GM12878 (cell line): ENCODE data around the gene WDR19. TPM values are rescaled to one million over a fixed set of nuclear protein-coding genes. Genes with fewer than 3 reads are reported as not detected.

Source experiments
- ATAC-seq: fragments of 200-7000 bp; cut with Tn5 transposase; 3 replicates; pipeline ENCODE4 v1.9.1; 2020; ENCODE audit warnings: mild to moderate bottlenecking, moderate library complexity
- BruUV-seq: library from RNA; stranded (reverse); fragments of 400-500 nt; replicated peaks from 2 replicates; lab custom pipeline; 2021; lab: Mats Ljungman, UMichigan
- CTCF ChIA-PET: fragments of 300-600 bp; sonication (Branson Sonifier 250); formaldehyde crosslinking; extraction: SDS; loops from one replicate; lab custom pipeline; 2021; ENCODE audit warnings: inconsistent platforms; lab: Yijun Ruan, JAX
- POLR2A ChIA-PET: fragments of 350-600 bp; formaldehyde crosslinking; extraction: SDS; loops from one replicate; lab custom pipeline; 2021; ENCODE audit warnings: inconsistent platforms; lab: Charles Lee
- RAD21 ChIA-PET: fragments of 300-600 bp; sonication (Branson Sonifier 250); formaldehyde crosslinking; loops from one replicate; lab custom pipeline; 2023; ENCODE audit warnings: antibody characterized with exemption; ENCODE audit not compliant: unreplicated experiment; lab: Charles Lee
- SMC1A ChIA-PET: fragments of 300-600 bp; sonication (Branson Sonifier 250); formaldehyde crosslinking; loops from one replicate; lab custom pipeline; 2023; ENCODE audit not compliant: unreplicated experiment, uncharacterized antibody; lab: Charles Lee
- DNase-seq: peaks from one replicate; pipeline ENCODE4 v3.0.0-alpha.2; 2011; ENCODE audit warnings: low read depth, low spot score
- FAIRE-seq: peaks from 3 replicates; lab custom pipeline; 2011; peaks lifted over from hg19 to GRCh38; lab: Jason Lieb, UNC
- H2AFZ ChIP-seq: 2 replicates; pipeline ENCODE4 v1.6.0; 2011; ENCODE audit warnings: low read depth, low read length, control low read depth; ENCODE audit not compliant: control insufficient read depth
- H3K27ac ChIP-seq: 2 replicates; pipeline ENCODE4 v1.5.1; 2011; ENCODE audit warnings: control low read depth; ENCODE audit not compliant: control insufficient read depth, insufficient read depth
- H3K27me3 ChIP-seq, 2 experiments: replicated peaks in 1 of 2; 2 replicates each; pipeline versions ENCODE4 v1.6.0 to v1.6.1; 2011; ENCODE audit warnings: low read length in 1 of 2; ENCODE audit not compliant: control insufficient read depth in 2 of 2, insufficient read depth in 2 of 2
- H3K36me3 ChIP-seq, 2 experiments: 2 replicates each; pipeline ENCODE4 v1.5.1; 2011; ENCODE audit warnings: low read length in 1 of 2; ENCODE audit not compliant: control insufficient read depth in 2 of 2, insufficient read depth in 2 of 2
- H3K4me1 ChIP-seq: 2 replicates; pipeline ENCODE4 v1.6.1; 2011; ENCODE audit warnings: mild to moderate bottlenecking, low read length, moderate library complexity, mixed read lengths; ENCODE audit not compliant: control insufficient read depth, insufficient read depth
- H3K4me2 ChIP-seq: 2 replicates; pipeline ENCODE4 v1.6.0; 2011; ENCODE audit warnings: control low read depth; ENCODE audit not compliant: control insufficient read depth, insufficient read depth
- H3K4me3 ChIP-seq: fragments of 200-600 bp; sonication (generic); 2 replicates; pipeline ENCODE4 v1.5.1; 2016
- H3K79me2 ChIP-seq: 2 replicates; pipeline ENCODE4 v1.6.0; 2011; ENCODE audit warnings: low read length; ENCODE audit not compliant: control insufficient read depth, insufficient read depth
- H3K9ac ChIP-seq: 2 replicates; pipeline ENCODE4 v1.8.0; 2011; ENCODE audit warnings: low read length, control low read depth, mixed read lengths; ENCODE audit not compliant: control insufficient read depth, insufficient read depth
- H3K9me3 ChIP-seq: replicated peaks from 3 replicates; pipeline ENCODE4 v1.5.1; 2011; ENCODE audit warnings: mild to moderate bottlenecking, low read length; ENCODE audit not compliant: control insufficient read depth, insufficient read depth
- H4K20me1 ChIP-seq: 2 replicates; pipeline ENCODE4 v1.6.0; 2011; ENCODE audit not compliant: control insufficient read depth, insufficient read depth
- ELK1 ChIP-seq: IDR thresholded peaks from 2 replicates; pipeline ENCODE4 v1.6.1; 2012; ENCODE audit warnings: low read depth, low read length, improper control_type of control experiment
- FOXM1 ChIP-seq: IDR thresholded peaks from 2 replicates; pipeline ENCODE4 v1.6.1; 2012; ENCODE audit warnings: low read depth, mild to moderate bottlenecking, inconsistent platforms, low read length, moderate library complexity
- GATAD2B ChIP-seq: fragments of 450-650 bp; conservative IDR thresholded peaks from 2 replicates; pipeline ENCODE4 v1.6.1; 2017; ENCODE audit warnings: low read depth, mild to moderate bottlenecking, moderate library complexity
- HDAC6 ChIP-seq: fragments of 200-600 bp; sonication (generic); IDR thresholded peaks from one replicate; pipeline ENCODE4 v1.8.0; 2017; ENCODE audit warnings: antibody characterized with exemption; ENCODE audit not compliant: unreplicated experiment
- NR2C2 ChIP-seq: IDR thresholded peaks from 2 replicates; pipeline ENCODE4 v1.6.1; 2011; ENCODE audit warnings: borderline replicate concordance, low read depth; ENCODE audit not compliant: control insufficient read depth, insufficient read length
- RCOR1 ChIP-seq: conservative IDR thresholded peaks from 2 replicates; pipeline ENCODE4 v1.6.1; 2012; ENCODE audit warnings: low read depth, low read length, improper control_type of control experiment
- ZSCAN29 ChIP-seq: fragments of 450-650 bp; IDR thresholded peaks from 2 replicates; pipeline ENCODE4 v1.6.1; 2017; ENCODE audit warnings: mild to moderate bottlenecking, moderate library complexity
- WGBS: methylation state at CpG from one replicate; pipeline ENCODE4 v1.1.6; 2016; ENCODE audit warnings: low lambda C conversion rate; ENCODE audit not compliant: insufficient replicate concordance, insufficient coverage; ENCODE audit errors: missing lambda C conversion rate; 5-methylcytosine and 5-hydroxymethylcytosine counted together
- in situ Hi-C: fragments of 300-500 bp; cut with MboI; formaldehyde crosslinking; loops from 9 replicates; pipeline ENCODE4 v1.14.3; 2018; ENCODE audit warnings: mixed read lengths
- intact Hi-C: fragments of 100-400 bp; cut with micrococcal nuclease; formaldehyde crosslinking; loops from one replicate; pipeline ENCODE4 v1.14.2; 2022; ENCODE audit not compliant: unreplicated experiment
- polyA plus RNA-seq, 11 experiments: library from polyadenylated mRNA; depleted of rRNA in 4 of 11; unstranded in 6 of 11; stranded (reverse) in 5 of 11; fragments of >200 nt; fragmentation: Nextera tagmentation in 4 of 11; fragmentation: Illumina TruSeq in 1 of 11; extraction: Ambion mirVana in 4 of 11; extraction: Trizol in 1 of 11; gene quantifications; 1 replicate in 1 of 11; 2 replicates in 10 of 11; pipeline versions ENCODE4 v1.2.1 to v1.2.3, GENCODE V29; 2011 to 2016; ENCODE audit warnings: inconsistent platforms in 2 of 11, missing spikeins in 2 of 11, low read depth in 1 of 11
- total RNA-seq, 4 experiments: library from RNA; depleted of rRNA in 3 of 4; stranded (reverse); fragments of >200 nt in 3 of 4; fragmentation: Illumina TruSeq in 1 of 4; extraction: Trizol in 1 of 4; gene quantifications; 2 replicates each; pipeline versions ENCODE4 v1.2.1 to v1.2.3, GENCODE V29; 2013 to 2021

Gene WDR19
- total and polyA plus RNA-seq, 10 of the 15 experiments (the other 5 are each of a cell fraction or from before 2014, with no cell fraction given) = 3.5 to 15.4 (median 7.3) TPM

- in situ Hi-C loops (no loop called here), intact Hi-C loops (no loop called here)
- no peak overlapping the region for H3K27ac ChIP-seq
- H4K20me1 ChIP-seq = no peaks in the 10 kb centered on the region
- H3K36me3 ChIP-seq = peaks cover 15 to 33% of the 10 kb centered on the region in 2 experiments; a peak in 3 of 4 replicates
- H2AFZ ChIP-seq = no peak overlapping the region
- H3K79me2 ChIP-seq = no peaks in the 10 kb centered on the region
- no peaks in the 10 kb centered on the region for H3K4me1 ChIP-seq
- H3K9ac ChIP-seq = no peak overlapping the region
- TF ChIP-seq ZSCAN29 (no peak), GATAD2B (no peak), ELK1 (no peak), NR2C2 (no peak), RCOR1 (no peak), FOXM1 (no peak), HDAC6 (no peak)
- H3K4me2 ChIP-seq = no peak overlapping the region
- CTCF ChIA-PET = no interaction called here
- no peak for DNase-seq
- 100% methylated on average over 1 of the region's 1 CpG for WGBS
- BruUV-seq = no TSS peak
- H3K27me3 ChIP-seq = no peaks in the 10 kb centered on the region
- FAIRE-seq = no peak
- RAD21 ChIA-PET = no interaction called here
- POLR2A ChIA-PET = interaction anchor here (0.6 to 1.2 kb wide), 3 partner anchors 11 to 833 kb away, joined by 3 read pairs; no protein-coding TSS in a partner anchor
- SMC1A ChIA-PET = interaction anchor here (0.7 kb wide), 2 partner anchors 168 to 549 kb away, joined by 3 read pairs; no protein-coding TSS in a partner anchor
- H3K9me3 ChIP-seq = no peaks in the 10 kb centered on the region; the same call in 2 of the 3 replicates
- H3K4me3 ChIP-seq = no peak overlapping the region
- ATAC-seq = no peak
Measured at GRCh38 chr4:39302901-39303300, 120.6 kb downstream of the WDR19 start.
